ENCODE results near the gene DMD.

The DMD gene

GRCh38 chrX:31071262-31071661 lies 2140.1 kb downstream of the DMD start:
- no peaks in the 10 kb centered on the region for H3K9me3 ChIP-seq (ENCODE audit: control insufficient read depth in 2 of 2, low read length in 2 of 2)
- no peak overlapping the region for H3K9ac ChIP-seq (ENCODE audit: low read length in 2 of 2)
- H3K36me3 ChIP-seq (ENCODE audit: control insufficient read depth in 2 of 2, insufficient read depth in 2 of 2, low read length in 2 of 2): no peaks in the 10 kb centered on the region
- peaks cover 0 to 3% of the 10 kb centered on the region in 2 donors for H3K27me3 ChIP-seq (ENCODE audit: control insufficient read depth in 1 of 2, insufficient read depth in 2 of 2, low read length in 2 of 2)
- no peak overlapping the region for H3K27ac ChIP-seq (ENCODE audit: low read length)
- H3K4me1 ChIP-seq (ENCODE audit: control insufficient read depth, insufficient read depth, low read length): no peaks in the 10 kb centered on the region
- no peak overlapping the region for H3K4me3 ChIP-seq (ENCODE audit: low read length in 2 of 2)

- Histone ChIP-seq H3K9ac (ENCODE audit: low read length in 2 of 2) (no peak overlapping the region), H3K4me3 (ENCODE audit: low read length in 2 of 2) (no peak overlapping the region), H3K36me3 (ENCODE audit: control insufficient read depth in 2 of 2, insufficient read depth in 2 of 2, low read length in 2 of 2) (no peaks in the 10 kb centered on the region), H3K9me3 (ENCODE audit: control insufficient read depth in 2 of 2, low read length in 2 of 2) (no peaks in the 10 kb centered on the region), H3K27ac (ENCODE audit: low read length) (no peak overlapping the region), H3K27me3 (ENCODE audit: control insufficient read depth in 1 of 2, insufficient read depth in 2 of 2, low read length in 2 of 2) (peaks cover 0 to 3% of the 10 kb centered on the region in 2 donors), H3K4me1 (ENCODE audit: control insufficient read depth, insufficient read depth, low read length) (no peaks in the 10 kb centered on the region)
Observed at GRCh38 chrX:31070057-31070468, 2141.3 kb downstream of the DMD start.

All from stomach smooth muscle (tissue), 2 donors.